H1 (cell line): ENCODE data around the gene CAP1. TPM values are rescaled to one million over a fixed set of nuclear protein-coding genes. Genes with fewer than 3 reads are reported as not detected.

Experiments used
- CTCF ChIA-PET: fragments of 300-600 bp; sonication (Branson Sonifier 250); formaldehyde crosslinking; loops from one replicate; lab custom pipeline; 2021; ENCODE audit not compliant: partially characterized antibody; lab: Charles Lee
- POLR2A ChIA-PET: fragments of 300-600 bp; sonication (Branson Sonifier 250); formaldehyde crosslinking; loops from one replicate; lab custom pipeline; 2021; ENCODE audit warnings: inconsistent platforms; ENCODE audit not compliant: partially characterized antibody; lab: Charles Lee
- DNase-seq, 2 experiments: peaks; one replicate each; pipeline versions ENCODE4 v3.0.0 to v3.0.0-alpha.2; 2010 to 2022; ENCODE audit warnings: low spot score in 2 of 2, low read depth in 1 of 2, mixed read lengths in 1 of 2
- FAIRE-seq: peaks from 2 replicates; lab custom pipeline; 2011; peaks lifted over from hg19 to GRCh38; lab: Jason Lieb, UNC
- H2AFZ ChIP-seq: 2 replicates; pipeline ENCODE4 v1.8.1; 2012; ENCODE audit warnings: low read length, inconsistent platforms
- H2AK5ac ChIP-seq: 2 replicates; pipeline ENCODE4 v1.6.1; 2013; ENCODE audit warnings: low read depth, low read length
- H2BK120ac ChIP-seq: replicated peaks from 2 replicates; pipeline ENCODE3; 2013; ENCODE audit warnings: low read depth, low read length, inconsistent platforms
- H2BK12ac ChIP-seq: 2 replicates; pipeline ENCODE4 v1.6.1; 2013; ENCODE audit warnings: low read depth, low read length
- H2BK15ac ChIP-seq: 2 replicates; pipeline ENCODE4 v1.6.1; 2013; ENCODE audit warnings: low read length
- H2BK20ac ChIP-seq: 2 replicates; pipeline ENCODE4 v1.6.1; 2013; ENCODE audit warnings: low read length
- H2BK5ac ChIP-seq: 2 replicates; pipeline ENCODE4 v1.6.1; 2013; ENCODE audit warnings: low read depth, low read length
- H3K14ac ChIP-seq: 2 replicates; pipeline ENCODE4 v1.6.1; 2013; ENCODE audit warnings: inconsistent platforms; ENCODE audit not compliant: insufficient read length
- H3K18ac ChIP-seq: 2 replicates; pipeline ENCODE4 v1.6.1; 2013; ENCODE audit warnings: low read length; ENCODE audit errors: extremely low read depth
- H3K23ac ChIP-seq: 2 replicates; pipeline ENCODE4 v1.6.1; 2013; ENCODE audit warnings: inconsistent platforms; ENCODE audit not compliant: insufficient read length
- H3K23me2 ChIP-seq: 2 replicates; pipeline ENCODE4 v1.6.1; 2013; ENCODE audit warnings: low read depth, low read length
- H3K27ac ChIP-seq: 2 replicates; pipeline ENCODE4 v1.6.1; 2011; ENCODE audit warnings: low read depth, low read length, inconsistent platforms
- H3K27me3 ChIP-seq, 4 experiments: replicated peaks in 1 of 4; 1 replicate in 1 of 4; 2 replicates in 3 of 4; pipeline versions ENCODE4 v1.6.1 to v1.8.1; 2011 to 2013; ENCODE audit warnings: low read length in 3 of 4, mild to moderate bottlenecking in 3 of 4, inconsistent platforms in 2 of 4, mixed read lengths in 2 of 4, moderate library complexity in 1 of 4; ENCODE audit not compliant: control insufficient read depth in 3 of 4, insufficient read depth in 3 of 4; ENCODE audit errors: extremely low read depth in 1 of 4
- H3K36me3 ChIP-seq, 4 experiments: 2 replicates each; pipeline versions ENCODE4 v1.6.1 to v1.8.1; 2011 to 2013; ENCODE audit warnings: mild to moderate bottlenecking in 4 of 4, low read length in 3 of 4, moderate library complexity in 2 of 4, control low read depth in 1 of 4, inconsistent platforms in 1 of 4; ENCODE audit not compliant: insufficient read depth in 4 of 4, control insufficient read depth in 2 of 4
- H3K4ac ChIP-seq: replicated peaks from 2 replicates; pipeline ENCODE3; 2013; ENCODE audit warnings: low read length, low read depth, mixed read lengths, inconsistent platforms; ENCODE audit not compliant: insufficient read length
- H3K4me1 ChIP-seq, 4 experiments: replicated peaks in 1 of 4; 1 replicate in 1 of 4; 2 replicates in 3 of 4; pipeline versions ENCODE4 v1.6.1 to v1.8.1; 2011 to 2013; ENCODE audit warnings: low read length in 3 of 4, inconsistent platforms in 2 of 4, mixed read lengths in 1 of 4; ENCODE audit not compliant: insufficient read depth in 4 of 4, control insufficient read depth in 3 of 4
- H3K4me2 ChIP-seq, 2 experiments: 2 replicates each; pipeline versions ENCODE4 v1.6.1 to v1.8.1; 2011 to 2013; ENCODE audit warnings: low read depth in 2 of 2, low read length in 2 of 2, control low read depth in 1 of 2, inconsistent platforms in 1 of 2, mild to moderate bottlenecking in 1 of 2; ENCODE audit not compliant: insufficient read depth in 1 of 2
- H3K4me3 ChIP-seq, 4 experiments: fragments of 200-600, 300-600 bp in 1 of 4; sonication (generic), shearing (Covaris generic), sonication (Bioruptor Twin) in 1 of 4; 2 replicates each; pipeline versions ENCODE4 v1.5.1 to v1.8.1; 2011 to 2016; ENCODE audit warnings: low read length in 4 of 4, low read depth in 3 of 4, control low read depth in 2 of 4, inconsistent platforms in 2 of 4, mild to moderate bottlenecking in 2 of 4, mixed read lengths in 1 of 4, moderate library complexity in 1 of 4; ENCODE audit not compliant: insufficient read depth in 2 of 4; ENCODE audit errors: extremely low read depth in 1 of 4
- H3K56ac ChIP-seq: replicated peaks from 2 replicates; pipeline ENCODE3; 2013; ENCODE audit warnings: low read depth, mild to moderate bottlenecking, mixed read lengths, low read length, inconsistent platforms; ENCODE audit not compliant: insufficient read length
- H3K79me1 ChIP-seq: 2 replicates; pipeline ENCODE4 v1.6.1; 2013; ENCODE audit warnings: low read depth, low read length, control low read depth
- H3K79me2 ChIP-seq, 2 experiments: 2 replicates each; pipeline versions ENCODE4 v1.6.1 to v1.8.1; 2012 to 2013; ENCODE audit warnings: low read length in 2 of 2, mild to moderate bottlenecking in 2 of 2, inconsistent platforms in 1 of 2; ENCODE audit not compliant: insufficient read depth in 2 of 2, control insufficient read depth in 1 of 2
- H3K9ac ChIP-seq, 4 experiments: replicated peaks in 1 of 4; 1 replicate in 1 of 4; 2 replicates in 3 of 4; pipeline versions ENCODE4 v1.6.1 to v1.8.1; 2011 to 2013; ENCODE audit warnings: low read depth in 3 of 4, low read length in 3 of 4, control low read depth in 2 of 4, mild to moderate bottlenecking in 2 of 4, moderate library complexity in 2 of 4, inconsistent platforms in 1 of 4; ENCODE audit errors: extremely low read depth in 1 of 4
- H3K9me3 ChIP-seq, 2 experiments: 2 replicates each; pipeline versions ENCODE4 v1.6.1 to v1.8.1; 2012 to 2013; ENCODE audit warnings: mild to moderate bottlenecking in 2 of 2, moderate library complexity in 2 of 2, control low read depth in 1 of 2, inconsistent platforms in 1 of 2, low read depth in 1 of 2, low read length in 1 of 2, mixed read lengths in 1 of 2; ENCODE audit not compliant: insufficient read depth in 2 of 2
- H4K20me1 ChIP-seq, 2 experiments: replicated peaks in 1 of 2; 2 replicates each; pipeline versions ENCODE3 to v1.8.1; 2011 to 2013; ENCODE audit warnings: inconsistent platforms in 2 of 2, low read length in 2 of 2, mild to moderate bottlenecking in 1 of 2; ENCODE audit not compliant: insufficient read depth in 2 of 2, control insufficient read depth in 1 of 2
- H4K5ac ChIP-seq: 2 replicates; pipeline ENCODE4 v1.6.1; 2013; ENCODE audit warnings: low read length, low read depth, mixed read lengths, inconsistent platforms; ENCODE audit not compliant: insufficient read length
- H4K8ac ChIP-seq: 2 replicates; pipeline ENCODE4 v1.8.0; 2013; ENCODE audit warnings: mild to moderate bottlenecking, moderate library complexity, low read length, inconsistent platforms; ENCODE audit not compliant: insufficient read depth; ENCODE audit errors: extremely low read depth
- H4K91ac ChIP-seq: replicated peaks from 2 replicates; pipeline ENCODE3; 2013; ENCODE audit warnings: low read length, mixed read lengths, inconsistent platforms; ENCODE audit not compliant: insufficient read length
- EGR1 ChIP-seq: IDR thresholded peaks from 2 replicates; pipeline ENCODE4 v1.6.1; 2011; ENCODE audit warnings: low read depth, low read length, borderline replicate concordance
- HDAC6 ChIP-seq: IDR thresholded peaks from one replicate; pipeline ENCODE4 v1.7.1; 2012; ENCODE audit warnings: low read depth, mild to moderate bottlenecking, inconsistent platforms, low read length, moderate library complexity
- MAX ChIP-seq: IDR thresholded peaks from 2 replicates; pipeline ENCODE4 v1.6.1; 2012; ENCODE audit warnings: inconsistent platforms
- POLR2A ChIP-seq, 2 experiments: IDR thresholded peaks; 1 replicate in 1 of 2; 2 replicates in 1 of 2; pipeline ENCODE4 v1.6.1; 2011; ENCODE audit warnings: low read depth in 2 of 2, low read length in 2 of 2, mild to moderate bottlenecking in 2 of 2; ENCODE audit errors: control extremely low read depth in 1 of 2
- POU5F1 ChIP-seq: IDR thresholded peaks from 2 replicates; pipeline ENCODE4 v1.6.1; 2011; ENCODE audit warnings: low read depth, mild to moderate bottlenecking, low read length, moderate library complexity
- RAD21 ChIP-seq, 2 experiments: IDR thresholded peaks in 1 of 2; conservative IDR thresholded peaks in 1 of 2; 2 replicates each; pipeline ENCODE4 v1.6.1; 2011; ENCODE audit warnings: low read depth in 2 of 2, low read length in 2 of 2, improper control_type of control experiment in 1 of 2, inconsistent platforms in 1 of 2, mild to moderate bottlenecking in 1 of 2, moderate library complexity in 1 of 2
- RFX5 ChIP-seq: IDR thresholded peaks from 2 replicates; pipeline ENCODE4 v1.6.1; 2011; ENCODE audit warnings: low read depth, low read length, improper control_type of control experiment, borderline replicate concordance
- SIX5 ChIP-seq: IDR thresholded peaks from 2 replicates; pipeline ENCODE4 v1.6.1; 2011; ENCODE audit warnings: mild to moderate bottlenecking, low read depth, low read length
- SP1 ChIP-seq: IDR thresholded peaks from 2 replicates; pipeline ENCODE4 v1.6.1; 2011; ENCODE audit warnings: low read depth, low read length
- TAF7 ChIP-seq: optimal IDR thresholded peaks from 2 replicates; pipeline ENCODE3; 2011; ENCODE audit warnings: low read depth, mild to moderate bottlenecking, inconsistent platforms, low read length, moderate library complexity, borderline replicate concordance
- TCF12 ChIP-seq: IDR thresholded peaks from 2 replicates; pipeline ENCODE4 v1.6.1; 2011; ENCODE audit warnings: low read depth, mild to moderate bottlenecking, low read length
- USF2 ChIP-seq: IDR thresholded peaks from 2 replicates; pipeline ENCODE4 v1.6.1; 2011; ENCODE audit warnings: low read length, improper control_type of control experiment
- YY1 ChIP-seq: IDR thresholded peaks from 2 replicates; pipeline ENCODE4 v1.6.1; 2011; ENCODE audit warnings: low read depth, mild to moderate bottlenecking, low read length
- ZNF274 ChIP-seq: IDR thresholded peaks from 2 replicates; pipeline ENCODE4 v1.7.0; 2012; ENCODE audit warnings: low read length, borderline replicate concordance; ENCODE audit errors: extremely low read depth
- WGBS, 2 experiments: shearing (Covaris generic) in 1 of 2; methylation state at CpG; one replicate each; pipeline versions ENCODE4 v1.1.6 to v1.1.7; 2013 to 2015; ENCODE audit warnings: low lambda C conversion rate in 2 of 2, mixed read lengths in 2 of 2, inconsistent platforms in 1 of 2, low coverage in 1 of 2, missing lambda C conversion rate in 1 of 2; ENCODE audit not compliant: insufficient replicate concordance in 2 of 2, insufficient coverage in 1 of 2, insufficient read length in 1 of 2; ENCODE audit errors: extremely low coverage in 1 of 2, missing lambda C conversion rate in 1 of 2; 5-methylcytosine and 5-hydroxymethylcytosine counted together
- polyA plus RNA-seq, 7 experiments: library from polyadenylated mRNA; depleted of rRNA in 3 of 7; stranded (reverse) in 5 of 7; unstranded in 2 of 7; fragments of >200 nt in 5 of 7; fragments of 200-250 nt in 2 of 7; gene quantifications; 1 replicate in 5 of 7; 2 replicates in 1 of 7; 4 replicates in 1 of 7; pipeline versions ENCODE4 v1.2.1 to v1.2.3, GENCODE V29; 2011 to 2013; ENCODE audit warnings: missing spikeins in 2 of 7, mixed read lengths in 2 of 7
- total RNA-seq: library from RNA; stranded (reverse); fragmentation: NEBNext Ultra II Directional; extraction: Animal tissue kit (Norgen Biotek cat#: 25700); gene quantifications from 2 replicates; pipeline ENCODE4 v1.2.1, GENCODE V29; 2021

CAP1 gene
- total and polyA plus RNA-seq, 2 of the 8 experiments (the other 6 are each of a cell fraction or from before 2014, with no cell fraction given): 140 to 295 TPM

DNA sequence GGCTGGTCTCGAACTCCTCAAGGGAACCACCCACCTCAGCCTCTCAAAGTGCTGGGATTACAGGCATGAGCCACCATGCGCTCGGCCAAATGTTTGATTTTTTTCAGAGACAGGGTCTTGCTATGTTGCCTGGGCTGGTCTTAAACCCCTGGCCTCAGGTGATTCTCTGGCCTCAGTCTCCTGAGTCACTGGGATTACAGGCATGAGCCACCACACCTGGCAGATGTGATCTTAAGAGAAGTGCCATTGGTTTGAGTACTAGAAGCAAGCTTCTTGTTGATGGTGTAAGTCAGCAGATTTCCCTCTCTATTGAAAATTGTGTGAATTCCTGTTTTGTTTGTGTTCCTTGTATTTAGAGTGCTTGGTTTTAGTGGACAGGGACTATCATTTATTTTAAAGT, 5.2 kb downstream of the CAP1 start:
- Histone ChIP-seq H3K9ac (no peak overlapping the region), H3K23me2 (no peaks in the 10 kb centered on the region), H2BK20ac (no peak overlapping the region), H3K14ac (no peak overlapping the region), H4K20me1 (peaks cover 0 to 19% of the 10 kb centered on the region in 2 experiments), H3K79me2 (peaks cover 26 to 93% of the 10 kb centered on the region in 2 experiments), H3K4me2 (no peak overlapping the region), H4K91ac (no peak overlapping the region), H3K27me3 (no peaks in the 10 kb centered on the region), H2BK5ac (no peak overlapping the region), H2BK15ac (no peak overlapping the region), H3K9me3 (no peaks in the 10 kb centered on the region), H3K4me1 (no peaks in the 10 kb centered on the region; a peak in 1 of 7 replicates), H2BK12ac (no peak overlapping the region), H3K79me1 (peaks cover 6% of the 10 kb centered on the region), H2BK120ac (no peak overlapping the region), H2AK5ac (no peak overlapping the region), H3K36me3 (peaks cover 0 to 5% (median 2%) of the 10 kb centered on the region in 4 experiments; a peak in 3 of 8 replicates), H3K4ac (no peak overlapping the region), H4K8ac (no peak overlapping the region), H3K4me3 (no peak overlapping the region), H3K27ac (no peak overlapping the region), H4K5ac (no peak overlapping the region), H2AFZ (no peak overlapping the region), H3K56ac (no peak overlapping the region), H3K23ac (no peak overlapping the region), H3K18ac (no peak overlapping the region)
- ChIA-PET CTCF (interaction anchor here (1.1 to 1.5 kb wide), 2 partner anchors 12 to 247 kb away, joined by 3 to 5 read pairs; no protein-coding TSS in a partner anchor), POLR2A (interaction anchor here (0.9 kb wide), 2 partner anchors 64 to 145 kb away, joined by 3 to 4 read pairs; no protein-coding TSS in a partner anchor)
- WGBS, 2 experiments: 84% methylated on average over 3 of the region's 3 CpGs; no CpG with 5 or more reads in 1 of the 2 experiments
- DNase-seq (no peak), FAIRE-seq (no peak)
- no peak for TF ChIP-seq RFX5
- TF ChIP-seq HDAC6: no peak
- no peak for TF ChIP-seq SIX5
- TF ChIP-seq POLR2A (IDR thresholded peaks at IDR 0.05; ENCODE audit: control extremely low read depth in 1 of 2, low read depth in 2 of 2, low read length in 2 of 2): no peak
- TF ChIP-seq USF2: no peak
- no peak for TF ChIP-seq ZNF274
- no peak for TF ChIP-seq YY1
- no peak for TF ChIP-seq EGR1
- no peak for TF ChIP-seq RAD21 (IDR thresholded peaks at IDR 0.05 in 1 of 2, conservative IDR thresholded peaks at IDR 0.05 in 1 of 2; ENCODE audit: low read depth in 2 of 2, low read length in 2 of 2)
- TF ChIP-seq TAF7: no peak
- no peak for TF ChIP-seq POU5F1
- TF ChIP-seq MAX: no peak
- no peak for TF ChIP-seq SP1
- no peak for TF ChIP-seq TCF12
